Vagina (tissue), 2 donors: ENCODE data around the gene SERINC5.
"Not testable (repeated sequence)": the region's sequence is repeated elsewhere in the genome, so short reads cannot be mapped to it uniquely, and the experiment has no call there.

Experiments used
- POLR2A ChIP-seq, 2 donors: fragments of 450-650 bp; IDR thresholded peaks; one replicate each; pipeline ENCODE4 v1.6.1; 2017; ENCODE audit warnings: antibody characterized with exemption in 2 of 2, mild to moderate bottlenecking in 2 of 2, moderate library complexity in 2 of 2
- TF ChIP-seq, protein P1 (sequence below), 3 experiments: fragments of 450-650 bp in 2 of 3; fragments of 200-600 bp in 1 of 3; sonication (generic) in 1 of 3; IDR thresholded peaks; one replicate each; pipeline ENCODE4 v1.5.1; 2017 to 2019; ENCODE audit warnings: antibody characterized with exemption in 3 of 3, mild to moderate bottlenecking in 2 of 3, moderate library complexity in 2 of 3

DNA sequence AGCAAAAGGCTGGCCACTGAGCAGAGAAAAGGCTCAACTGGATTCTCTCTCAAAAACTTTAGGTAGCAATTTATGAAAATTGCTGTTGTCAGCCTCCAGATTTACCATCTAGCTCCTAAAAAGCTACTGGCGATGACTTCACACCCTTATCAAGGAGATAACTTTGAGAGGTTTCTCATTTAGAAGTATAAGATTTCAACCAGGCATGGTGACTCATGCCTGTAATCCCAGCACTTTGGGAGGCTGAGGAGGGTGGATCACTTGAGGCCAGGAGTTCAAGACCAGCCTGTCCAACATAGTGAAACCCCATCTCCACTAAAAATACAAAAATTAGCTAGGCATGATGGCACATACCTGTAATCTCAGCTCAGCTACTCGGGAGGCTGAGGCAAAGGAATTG lies 14.7 kb upstream of the SERINC5 start:
- TF ChIP-seq, protein P1, sequence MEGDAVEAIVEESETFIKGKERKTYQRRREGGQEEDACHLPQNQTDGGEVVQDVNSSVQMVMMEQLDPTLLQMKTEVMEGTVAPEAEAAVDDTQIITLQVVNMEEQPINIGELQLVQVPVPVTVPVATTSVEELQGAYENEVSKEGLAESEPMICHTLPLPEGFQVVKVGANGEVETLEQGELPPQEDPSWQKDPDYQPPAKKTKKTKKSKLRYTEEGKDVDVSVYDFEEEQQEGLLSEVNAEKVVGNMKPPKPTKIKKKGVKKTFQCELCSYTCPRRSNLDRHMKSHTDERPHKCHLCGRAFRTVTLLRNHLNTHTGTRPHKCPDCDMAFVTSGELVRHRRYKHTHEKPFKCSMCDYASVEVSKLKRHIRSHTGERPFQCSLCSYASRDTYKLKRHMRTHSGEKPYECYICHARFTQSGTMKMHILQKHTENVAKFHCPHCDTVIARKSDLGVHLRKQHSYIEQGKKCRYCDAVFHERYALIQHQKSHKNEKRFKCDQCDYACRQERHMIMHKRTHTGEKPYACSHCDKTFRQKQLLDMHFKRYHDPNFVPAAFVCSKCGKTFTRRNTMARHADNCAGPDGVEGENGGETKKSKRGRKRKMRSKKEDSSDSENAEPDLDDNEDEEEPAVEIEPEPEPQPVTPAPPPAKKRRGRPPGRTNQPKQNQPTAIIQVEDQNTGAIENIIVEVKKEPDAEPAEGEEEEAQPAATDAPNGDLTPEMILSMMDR (IDR thresholded peaks at IDR 0.05) = not testable (repeated sequence)
- not testable (repeated sequence) for TF ChIP-seq POLR2A (IDR thresholded peaks at IDR 0.05)
